OCI-LY1 (cell line): ENCODE results near the gene TLCD2.

Experiments used
- EZH2 ChIP-seq: fragments of 200-600 bp; sonication (generic), shearing (Covaris generic); IDR thresholded peaks from 2 replicates; pipeline ENCODE4 v1.8.0; 2017; ENCODE audit warnings: borderline replicate concordance, mixed run types, mild to moderate bottlenecking, antibody characterized with exemption, low read length, moderate library complexity, mixed read lengths
- TF ChIP-seq, protein P1 (sequence below): fragments of 200-600 bp; sonication (generic), shearing (Covaris generic); IDR thresholded peaks from 2 replicates; pipeline ENCODE4 v1.5.1; 2017; ENCODE audit warnings: mild to moderate bottlenecking, antibody characterized with exemption, low read length, moderate library complexity, mixed read lengths

- TF ChIP-seq, protein P1, sequence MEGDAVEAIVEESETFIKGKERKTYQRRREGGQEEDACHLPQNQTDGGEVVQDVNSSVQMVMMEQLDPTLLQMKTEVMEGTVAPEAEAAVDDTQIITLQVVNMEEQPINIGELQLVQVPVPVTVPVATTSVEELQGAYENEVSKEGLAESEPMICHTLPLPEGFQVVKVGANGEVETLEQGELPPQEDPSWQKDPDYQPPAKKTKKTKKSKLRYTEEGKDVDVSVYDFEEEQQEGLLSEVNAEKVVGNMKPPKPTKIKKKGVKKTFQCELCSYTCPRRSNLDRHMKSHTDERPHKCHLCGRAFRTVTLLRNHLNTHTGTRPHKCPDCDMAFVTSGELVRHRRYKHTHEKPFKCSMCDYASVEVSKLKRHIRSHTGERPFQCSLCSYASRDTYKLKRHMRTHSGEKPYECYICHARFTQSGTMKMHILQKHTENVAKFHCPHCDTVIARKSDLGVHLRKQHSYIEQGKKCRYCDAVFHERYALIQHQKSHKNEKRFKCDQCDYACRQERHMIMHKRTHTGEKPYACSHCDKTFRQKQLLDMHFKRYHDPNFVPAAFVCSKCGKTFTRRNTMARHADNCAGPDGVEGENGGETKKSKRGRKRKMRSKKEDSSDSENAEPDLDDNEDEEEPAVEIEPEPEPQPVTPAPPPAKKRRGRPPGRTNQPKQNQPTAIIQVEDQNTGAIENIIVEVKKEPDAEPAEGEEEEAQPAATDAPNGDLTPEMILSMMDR: no peak
- no peak for TF ChIP-seq EZH2
Observed at GRCh38 chr17:1736348-1737281, 26.4 kb upstream of the TLCD2 start.
